ENCODE results near the gene B3GNT8. TPM values are rescaled to one million over a fixed set of nuclear protein-coding genes. Genes with fewer than 3 reads are reported as not detected.

Gene B3GNT8
- total and polyA plus RNA-seq, 2 donors (not counting 1 experiment from before 2014, with no cell fraction given): 0.27 TPM; not detected in 1

- H3K36me3 ChIP-seq (replicated peaks in 1 of 2; ENCODE audit: control extremely low read depth in 1 of 2, control insufficient read depth in 1 of 2, extremely low read depth in 1 of 2, insufficient read depth in 2 of 2, low read length in 1 of 2): peaks cover 0 to 49% of the 10 kb centered on the region in 2 experiments
- DNase-seq (no peak), ATAC-seq (ENCODE audit: low read depth) (no peak)
- ChIA-PET POLR2A (no interaction called here), CTCF (no interaction called here)
- no peak overlapping the region for H3K9ac ChIP-seq (ENCODE audit: low read length)
- no peak overlapping the region for H3K4me2 ChIP-seq (replicated peaks; ENCODE audit: low read depth, low read length, poor library complexity, severe bottlenecking)
- no peak overlapping the region for H3K27ac ChIP-seq (ENCODE audit: low read length in 2 of 2)
- Mint-ChIP-seq H3K4me3 (no peak overlapping the region), H3K4me1 (peaks cover 13% of the 10 kb centered on the region), H3K27me3 (no peaks in the 10 kb centered on the region), H3K9me3 (ENCODE audit: insufficient read depth) (no peaks in the 10 kb centered on the region), H3K27ac (no peak overlapping the region)
- H3K4me3 ChIP-seq (ENCODE audit: control extremely low read depth in 1 of 5, extremely low read depth in 1 of 5, insufficient read depth in 1 of 5, low read depth in 2 of 5, low read length in 4 of 5): no peak overlapping the region
- peaks cover 12 to 15% of the 10 kb centered on the region in 2 donors for H3K4me1 ChIP-seq (ENCODE audit: control insufficient read depth in 2 of 2, insufficient read depth in 2 of 2, low read length in 2 of 2)
- no peak overlapping the region for H2AFZ ChIP-seq (ENCODE audit: insufficient read depth, low read depth, low read length, poor library complexity, severe bottlenecking)
- no peaks in the 10 kb centered on the region for H3K27me3 ChIP-seq (replicated peaks in 1 of 4; ENCODE audit: control extremely low read depth in 1 of 4, control insufficient read depth in 3 of 4, insufficient read depth in 4 of 4, low read length in 3 of 4)
- H3K9me3 ChIP-seq (ENCODE audit: control extremely low read depth in 1 of 3, control insufficient read depth in 2 of 3, insufficient read depth in 1 of 3, low read length in 2 of 3): no peaks in the 10 kb centered on the region
- intact Hi-C loops (cut with micrococcal nuclease): no loop called here
- TF ChIP-seq, protein P1, sequence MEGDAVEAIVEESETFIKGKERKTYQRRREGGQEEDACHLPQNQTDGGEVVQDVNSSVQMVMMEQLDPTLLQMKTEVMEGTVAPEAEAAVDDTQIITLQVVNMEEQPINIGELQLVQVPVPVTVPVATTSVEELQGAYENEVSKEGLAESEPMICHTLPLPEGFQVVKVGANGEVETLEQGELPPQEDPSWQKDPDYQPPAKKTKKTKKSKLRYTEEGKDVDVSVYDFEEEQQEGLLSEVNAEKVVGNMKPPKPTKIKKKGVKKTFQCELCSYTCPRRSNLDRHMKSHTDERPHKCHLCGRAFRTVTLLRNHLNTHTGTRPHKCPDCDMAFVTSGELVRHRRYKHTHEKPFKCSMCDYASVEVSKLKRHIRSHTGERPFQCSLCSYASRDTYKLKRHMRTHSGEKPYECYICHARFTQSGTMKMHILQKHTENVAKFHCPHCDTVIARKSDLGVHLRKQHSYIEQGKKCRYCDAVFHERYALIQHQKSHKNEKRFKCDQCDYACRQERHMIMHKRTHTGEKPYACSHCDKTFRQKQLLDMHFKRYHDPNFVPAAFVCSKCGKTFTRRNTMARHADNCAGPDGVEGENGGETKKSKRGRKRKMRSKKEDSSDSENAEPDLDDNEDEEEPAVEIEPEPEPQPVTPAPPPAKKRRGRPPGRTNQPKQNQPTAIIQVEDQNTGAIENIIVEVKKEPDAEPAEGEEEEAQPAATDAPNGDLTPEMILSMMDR (IDR thresholded peaks at IDR 0.05): no peak
- no peak for TF ChIP-seq EZH2 (IDR thresholded peaks at IDR 0.05; ENCODE audit: borderline replicate concordance, insufficient read depth, low read depth, low read length, poor library complexity, severe bottlenecking)
- WGBS (ENCODE audit: insufficient coverage): 86% methylated on average over 2 of the region's 11 CpGs
- H3K79me2 ChIP-seq (ENCODE audit: control insufficient read depth, insufficient read depth, low read length): peaks cover 29% of the 10 kb centered on the region
- H4K20me1 ChIP-seq (ENCODE audit: control insufficient read depth, insufficient read depth, low read length, poor library complexity, severe bottlenecking): no peaks in the 10 kb centered on the region
These were observed 35.6 kb downstream of the B3GNT8 start for GRCh38 chr19:41391618-41392017.

DNA sequence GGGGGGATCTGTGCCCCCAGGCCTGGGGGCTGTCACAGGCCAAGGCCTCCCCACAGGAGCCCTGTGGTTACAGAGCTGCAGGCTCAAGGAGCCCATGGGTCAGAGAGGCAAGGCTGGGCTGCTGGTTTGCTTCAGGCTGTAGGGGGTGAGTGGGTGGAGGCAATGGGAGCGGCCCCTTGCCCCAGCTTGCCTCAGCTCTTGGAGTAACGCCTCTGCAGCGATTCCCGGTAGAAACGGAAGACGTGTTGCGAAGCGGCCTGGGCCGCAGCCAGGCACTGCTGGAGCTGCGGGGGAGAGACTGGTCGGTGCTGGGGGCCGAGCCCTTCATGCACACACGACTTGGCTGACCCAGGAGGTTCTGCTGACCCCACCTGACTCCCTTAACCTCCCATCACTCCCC, 40.7 kb downstream of the B3GNT8 start:
- no peak overlapping the region for H2AFZ ChIP-seq (ENCODE audit: insufficient read depth, low read depth, low read length, poor library complexity, severe bottlenecking)
- no peak overlapping the region for H3K4me3 ChIP-seq (ENCODE audit: control extremely low read depth in 1 of 5, extremely low read depth in 1 of 5, insufficient read depth in 1 of 5, low read depth in 2 of 5, low read length in 4 of 5)
- H4K20me1 ChIP-seq (ENCODE audit: control insufficient read depth, insufficient read depth, low read length, poor library complexity, severe bottlenecking): no peaks in the 10 kb centered on the region
- TF ChIP-seq EZH2 (IDR thresholded peaks at IDR 0.05; ENCODE audit: borderline replicate concordance, insufficient read depth, low read depth, low read length, poor library complexity, severe bottlenecking): no peak
- TF ChIP-seq, protein P1 (IDR thresholded peaks at IDR 0.05): no peak
- DNase-seq: no peak
- no peaks in the 10 kb centered on the region for H3K9me3 ChIP-seq (ENCODE audit: control extremely low read depth in 1 of 3, control insufficient read depth in 2 of 3, insufficient read depth in 1 of 3, low read length in 2 of 3)
- no peaks in the 10 kb centered on the region for H3K79me2 ChIP-seq (ENCODE audit: control insufficient read depth, insufficient read depth, low read length)
- ChIA-PET CTCF (interaction anchor here (0.5 to 0.6 kb wide), 2 partner anchors 62 to 131 kb away, joined by 3 read pairs; no protein-coding TSS in a partner anchor), POLR2A (no interaction called here)
- 99% methylated on average over 11 of the region's 13 CpGs for WGBS (ENCODE audit: insufficient coverage)
- no peak overlapping the region for H3K4me2 ChIP-seq (replicated peaks; ENCODE audit: low read depth, low read length, poor library complexity, severe bottlenecking)
- Mint-ChIP-seq H3K4me3 (no peak overlapping the region), H3K4me1 (no peaks in the 10 kb centered on the region), H3K27me3 (no peaks in the 10 kb centered on the region), H3K27ac (no peak overlapping the region), H3K9me3 (ENCODE audit: insufficient read depth) (no peaks in the 10 kb centered on the region)
- no peak overlapping the region for H3K9ac ChIP-seq (ENCODE audit: low read length)
- H3K4me1 ChIP-seq (ENCODE audit: control insufficient read depth in 2 of 2, insufficient read depth in 2 of 2, low read length in 2 of 2): no peaks in the 10 kb centered on the region
- no peak overlapping the region for H3K27ac ChIP-seq (ENCODE audit: low read length in 2 of 2)
- H3K36me3 ChIP-seq (replicated peaks in 1 of 2; ENCODE audit: control extremely low read depth in 1 of 2, control insufficient read depth in 1 of 2, extremely low read depth in 1 of 2, insufficient read depth in 2 of 2, low read length in 1 of 2): peaks cover 0 to 43% of the 10 kb centered on the region in 2 experiments
- intact Hi-C loops (cut with micrococcal nuclease): no loop called here
- no peaks in the 10 kb centered on the region for H3K27me3 ChIP-seq (replicated peaks in 1 of 4; ENCODE audit: control extremely low read depth in 1 of 4, control insufficient read depth in 3 of 4, insufficient read depth in 4 of 4, low read length in 3 of 4)
- no peak for ATAC-seq (ENCODE audit: low read depth)
